Measurements from ENCODE around the gene SAC3D1.

Gene SAC3D1

DNA sequence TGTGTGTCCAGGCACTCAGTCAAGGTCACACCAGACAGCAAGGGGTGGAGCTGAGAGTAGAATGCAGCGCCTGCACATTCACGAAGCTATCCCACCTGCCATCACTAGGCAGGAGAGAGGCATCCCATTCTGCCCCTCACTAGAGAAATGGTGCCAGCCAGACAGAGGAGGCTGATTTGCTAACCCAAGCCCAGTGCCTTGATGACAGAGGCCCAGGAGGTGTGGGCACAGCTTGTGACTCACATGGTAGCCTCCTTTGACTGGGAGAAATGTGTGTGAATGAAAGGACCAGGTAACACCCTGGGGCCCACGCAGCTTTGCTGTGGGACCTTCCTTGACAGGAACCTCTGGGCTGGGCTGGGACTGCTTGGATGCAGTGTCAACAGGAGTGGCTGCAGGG lies 22.5 kb downstream of the SAC3D1 start:
- DNase-seq: no peak

GRCh38 chr11:65064847-65065240 lies 23.8 kb downstream of the SAC3D1 start:
- DNase-seq: no peak

- peak in 1 of 2 donors; percentile 51 for DNase-seq
Measured at GRCh38 chr11:65065851-65066250, 24.8 kb downstream of the SAC3D1 start.

- DNase-seq: no peak
Measured at GRCh38 chr11:65066315-65066714, 25.3 kb downstream of the SAC3D1 start.

DNA sequence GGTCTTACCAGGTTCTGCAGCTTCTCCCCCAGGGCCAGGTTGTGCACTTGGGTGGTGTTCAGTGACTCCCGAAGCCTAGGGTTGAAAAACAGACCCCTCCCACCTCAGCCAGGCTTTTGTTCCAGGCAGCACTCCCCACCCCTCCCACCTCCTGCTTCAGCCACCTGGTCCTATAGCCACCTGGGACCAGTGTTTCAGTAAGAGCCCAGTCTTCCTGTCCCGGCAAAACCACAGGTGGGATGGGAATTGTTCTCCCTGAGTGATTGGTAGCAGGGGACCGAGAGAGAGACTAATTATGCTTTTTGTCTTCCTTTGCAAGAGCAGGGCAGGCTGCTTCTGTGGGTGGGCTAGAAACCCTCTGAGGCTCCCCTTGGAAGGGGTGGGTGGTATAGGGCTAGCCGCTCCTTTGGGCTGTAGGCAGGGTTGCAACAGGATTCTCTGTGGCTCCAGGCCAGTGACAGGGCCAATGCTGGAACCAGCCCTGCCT lies 25.8 kb downstream of the SAC3D1 start:
- DNase-seq: no peak

- DNase-seq: no peak
Measured at GRCh38 chr11:65067446-65067845, 26.4 kb downstream of the SAC3D1 start.

GRCh38 chr11:65069217-65069616 lies 28.2 kb downstream of the SAC3D1 start:
- peak in 1 of 2 donors; percentile 50 for DNase-seq

GRCh38 chr11:65071907-65072630 lies 31.1 kb downstream of the SAC3D1 start:
- DNase-seq: peak; percentile 33 to 36

DNA sequence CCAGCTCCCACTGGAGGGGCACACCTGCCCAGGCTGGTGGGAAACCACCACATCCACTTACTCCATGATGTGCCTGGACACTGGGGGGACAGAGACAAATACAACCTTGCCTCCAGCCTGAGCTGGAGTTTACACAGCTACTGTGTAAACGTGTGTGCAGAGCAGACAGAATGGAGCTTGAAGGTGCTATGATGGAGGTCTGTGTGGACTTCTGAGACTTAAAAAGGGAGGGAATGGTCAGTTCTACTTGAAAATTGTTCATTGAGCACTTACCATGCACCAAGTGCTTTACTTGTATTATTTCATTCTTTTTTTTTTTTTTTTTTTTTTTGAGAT lies 31.6 kb downstream of the SAC3D1 start:
- no peak for DNase-seq

DNA sequence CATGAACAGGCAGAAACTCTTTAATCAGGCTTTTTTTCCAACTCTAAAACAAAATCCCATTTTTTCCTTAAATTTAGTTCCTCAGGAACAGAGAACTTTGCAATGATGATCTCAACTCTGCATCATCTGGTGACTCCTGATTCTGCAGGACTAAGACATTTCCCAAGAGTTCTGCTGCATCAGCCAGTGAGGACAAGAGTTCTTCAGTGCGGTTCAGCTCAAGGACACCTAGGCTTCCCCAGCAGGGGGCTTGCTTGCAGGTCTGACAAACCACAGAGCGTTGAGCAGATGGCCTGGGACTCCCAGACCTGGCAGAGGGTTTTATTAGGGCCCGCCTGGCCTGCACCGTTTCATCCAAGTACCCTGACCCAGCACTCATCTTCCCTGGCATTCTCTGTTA lies 36.4 kb downstream of the SAC3D1 start:
- peak in 1 of 2 donors; percentile 34 for DNase-seq

- peak; percentile 27 to 73 for DNase-seq
Measured at GRCh38 chr11:65078151-65078550, 37.1 kb downstream of the SAC3D1 start.

GRCh38 chr11:65078786-65079342 lies 37.9 kb downstream of the SAC3D1 start:
- no peak for DNase-seq

GRCh38 chr11:65083134-65083833 lies 42.3 kb downstream of the SAC3D1 start:
- DNase-seq: no peak

DNA sequence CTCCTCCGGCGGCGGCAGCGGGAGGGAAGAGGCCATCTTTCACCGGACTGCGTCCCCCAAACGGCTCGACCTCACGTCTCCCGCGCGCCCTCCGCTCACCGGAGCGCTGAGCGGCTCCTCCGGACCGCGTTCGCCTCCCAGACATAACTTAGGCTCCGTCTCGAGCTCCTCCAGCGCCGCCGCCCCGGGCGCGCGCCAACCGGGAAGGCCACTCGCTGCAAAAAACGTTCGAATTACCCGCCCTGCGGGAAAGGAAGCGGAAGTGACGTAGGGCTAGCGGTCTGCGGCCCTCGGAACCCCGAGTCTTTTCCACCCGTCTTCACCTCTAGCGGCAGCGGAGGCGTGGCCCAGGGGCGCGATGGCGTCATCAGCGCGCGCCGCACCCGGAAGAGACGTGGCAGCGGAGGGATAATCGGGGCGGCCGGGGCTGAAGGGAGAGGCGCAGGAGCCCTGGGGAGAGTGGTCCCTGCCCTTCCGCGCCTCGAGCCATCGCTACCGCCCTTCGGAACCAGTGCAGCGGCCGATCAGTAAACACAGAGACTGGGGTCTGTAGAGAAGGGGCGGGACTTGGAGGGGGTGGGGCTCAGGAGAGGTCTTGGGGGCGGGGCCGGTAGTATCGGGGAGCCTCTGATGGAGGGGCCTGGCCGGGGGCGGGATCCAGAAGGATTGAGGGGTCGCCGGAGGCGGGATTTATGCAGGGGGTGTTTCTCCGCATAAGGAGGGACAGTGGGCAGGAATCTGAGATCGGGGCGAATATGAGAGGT lies 43.0 kb downstream of the SAC3D1 start, which contains the start of the genes CDCA5 and ZFPL1:
TSS of gene CDCA5 (minus strand) at position 207 of the 764 bp plus-strand sequence. CDS start at position 145, 62 bp downstream.
TSS of gene ZFPL1 (plus strand) at position 389 of the 764 bp plus-strand sequence. CDS start 477 bp downstream, outside the sequence.
- DNase-seq: peak; percentile 92 to 98

DNA sequence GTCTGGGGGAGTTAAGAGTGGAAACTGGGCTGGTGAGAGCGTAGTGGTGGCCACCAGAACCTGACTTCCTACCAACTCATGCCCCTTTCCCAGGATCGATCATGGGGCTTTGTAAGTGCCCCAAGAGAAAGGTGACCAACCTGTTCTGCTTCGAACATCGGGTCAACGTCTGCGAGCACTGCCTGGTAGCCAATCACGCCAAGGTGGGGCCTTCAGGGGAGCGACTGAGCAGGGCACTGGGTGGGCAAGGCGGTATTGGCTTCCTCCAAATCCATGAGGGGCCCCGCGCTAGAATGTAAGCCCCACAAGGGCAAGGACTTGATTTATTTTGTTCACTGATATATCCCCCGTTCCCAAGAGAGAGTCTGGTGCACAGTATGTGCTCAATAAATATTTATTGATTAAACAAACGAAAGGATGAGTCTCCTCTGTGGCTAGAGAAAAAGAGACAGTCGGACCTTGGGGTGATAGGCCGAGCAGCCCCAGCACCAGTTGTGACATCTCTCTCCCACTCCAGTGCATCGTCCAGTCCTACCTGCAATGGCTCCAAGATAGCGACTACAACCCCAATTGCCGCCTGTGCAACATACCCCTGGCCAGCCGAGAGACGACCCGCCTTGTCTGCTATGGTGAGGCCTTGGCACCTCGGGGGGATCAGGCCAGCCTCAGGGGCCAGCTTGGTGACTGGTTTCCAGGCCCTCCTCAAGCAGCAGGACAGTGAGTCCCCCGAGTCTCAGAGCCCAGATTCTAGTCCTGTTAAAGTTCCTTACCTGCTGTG lies 43.8 kb downstream of the SAC3D1 start:
- DNase-seq: no peak

DNA sequence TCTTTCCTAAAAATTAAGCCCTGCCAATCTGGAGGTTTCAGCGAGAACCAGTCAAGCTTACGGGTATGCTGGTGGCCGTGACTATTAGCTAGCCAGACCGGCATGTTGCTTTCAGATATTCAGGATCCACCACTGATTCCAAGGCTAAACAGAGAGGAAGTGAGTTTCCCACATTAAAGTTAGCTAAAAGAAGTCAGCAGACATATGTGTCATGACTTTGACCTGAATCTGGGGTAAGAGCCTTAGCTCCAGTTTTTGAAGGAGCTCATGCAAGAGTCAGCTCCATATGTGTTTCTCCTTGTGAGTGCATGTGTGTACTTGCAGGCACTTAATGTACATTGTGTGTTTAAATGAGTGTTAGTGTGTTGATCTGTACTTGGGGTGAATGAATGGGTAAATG lies 44.4 kb downstream of the SAC3D1 start:
- DNase-seq: peak; percentile 24 to 60

DNA sequence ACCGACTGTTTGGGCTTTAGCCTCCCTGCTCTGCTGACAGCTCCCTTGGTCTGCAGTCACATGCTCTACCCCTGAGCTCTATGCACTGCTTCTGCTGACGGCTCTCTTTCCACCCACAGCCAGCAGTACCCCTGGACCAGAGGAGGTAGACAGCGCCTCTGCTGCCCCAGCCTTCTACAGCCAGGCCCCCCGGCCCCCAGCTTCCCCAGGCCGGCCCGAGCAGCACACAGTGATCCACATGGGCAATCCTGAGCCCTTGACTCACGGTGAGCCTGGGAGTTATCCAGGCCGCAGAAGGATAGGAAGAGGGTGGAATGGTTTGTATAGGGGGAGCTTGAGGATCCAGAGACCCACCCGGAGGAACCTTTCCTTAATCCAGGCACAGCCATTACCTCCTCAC lies 45.8 kb downstream of the SAC3D1 start:
- DNase-seq: no peak

DNA sequence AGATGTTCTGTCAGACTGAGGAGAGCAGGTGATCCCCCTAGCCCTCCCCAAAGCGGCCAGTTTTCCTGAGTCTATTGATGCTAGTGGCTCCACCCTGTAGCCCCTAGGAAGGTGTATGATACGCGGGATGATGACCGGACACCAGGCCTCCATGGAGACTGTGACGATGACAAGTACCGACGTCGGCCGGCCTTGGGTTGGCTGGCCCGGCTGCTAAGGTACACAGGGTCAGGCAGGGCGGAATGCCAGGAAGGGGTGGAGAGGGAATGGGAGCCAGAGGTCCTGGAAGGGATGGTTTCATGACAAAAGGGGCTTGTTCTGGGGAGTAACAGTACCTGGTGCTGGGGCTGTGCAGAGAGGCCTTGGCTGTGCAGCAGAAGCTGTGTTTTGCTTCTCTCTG lies 46.2 kb downstream of the SAC3D1 start:
- DNase-seq: no peak

- DNase-seq: no peak
Measured at GRCh38 chr11:65087827-65088226, 46.8 kb downstream of the SAC3D1 start.

- no peak for DNase-seq
Measured at GRCh38 chr11:65089621-65090020, 48.6 kb downstream of the SAC3D1 start.

- no peak for DNase-seq
Measured at GRCh38 chr11:65090628-65091027, 49.6 kb downstream of the SAC3D1 start.
